GM12801 (cell line): ENCODE data around the gene DFFA.

Source experiments
- CTCF ChIP-seq: IDR thresholded peaks from one replicate; pipeline ENCODE4 v1.5.1; 2011; ENCODE audit warnings: control low read depth; ENCODE audit not compliant: insufficient read length; ENCODE audit errors: extremely low read depth

The DFFA gene

GRCh38 chr1:10440794-10441193 lies 31.5 kb downstream of the DFFA start:
- TF ChIP-seq CTCF, result no peak

GRCh38 chr1:10440305-10440704 lies 32.0 kb downstream of the DFFA start:
- TF ChIP-seq CTCF, result no peak

GRCh38 chr1:10438677-10439163 lies 33.6 kb downstream of the DFFA start:
- no peak for TF ChIP-seq CTCF

- no peak for TF ChIP-seq CTCF
Measured at GRCh38 chr1:10437052-10437451, 35.3 kb downstream of the DFFA start.

- TF ChIP-seq CTCF, result no peak
Measured at GRCh38 chr1:10434590-10434989, 37.7 kb downstream of the DFFA start.

- TF ChIP-seq CTCF, result no peak
Measured at GRCh38 chr1:10433790-10434189, 38.5 kb downstream of the DFFA start.

- TF ChIP-seq CTCF, result no peak
Measured at GRCh38 chr1:10432910-10433700, 39.2 kb downstream of the DFFA start.
